Liver (tissue), 9 donors: ENCODE results near the gene ZDHHC24. TPM values are rescaled to one million over a fixed set of nuclear protein-coding genes. Genes with fewer than 3 reads are reported as not detected.

ENCODE experiments used
- DNase-seq: peaks from one replicate; pipeline ENCODE4 v3.0.0-alpha.2; 2017; ENCODE audit warnings: low spot score
- H3K27ac ChIP-seq, 2 donors: one replicate each; pipeline ENCODE4 v1.7.0; 2013; ENCODE audit warnings: inconsistent platforms in 2 of 2, low read length in 2 of 2, control low read depth in 1 of 2, low read depth in 1 of 2, mild to moderate bottlenecking in 1 of 2
- H3K27me3 ChIP-seq, 4 donors: one replicate each; pipeline versions ENCODE4 v1.6.1 to v1.7.0; 2013; ENCODE audit warnings: low read length in 3 of 4, inconsistent platforms in 1 of 4, mild to moderate bottlenecking in 1 of 4, moderate library complexity in 1 of 4; ENCODE audit not compliant: control insufficient read depth in 4 of 4, insufficient read depth in 4 of 4
- H3K36me3 ChIP-seq, 4 donors: one replicate each; pipeline versions ENCODE4 v1.6.1 to v1.7.0; 2013; ENCODE audit warnings: low read length in 3 of 4, mild to moderate bottlenecking in 3 of 4, low read depth in 1 of 4, moderate library complexity in 1 of 4; ENCODE audit not compliant: control insufficient read depth in 4 of 4, insufficient read depth in 3 of 4
- H3K4me1 ChIP-seq, 4 donors: one replicate each; pipeline versions ENCODE4 v1.6.1 to v1.7.0; 2013; ENCODE audit warnings: low read length in 3 of 4, mild to moderate bottlenecking in 3 of 4, moderate library complexity in 1 of 4; ENCODE audit not compliant: control insufficient read depth in 4 of 4, insufficient read depth in 4 of 4
- H3K4me3 ChIP-seq, 3 donors: one replicate each; pipeline versions ENCODE4 v1.6.1 to v1.7.0; 2013; ENCODE audit warnings: low read length in 3 of 3, control low read depth in 1 of 3, low read depth in 1 of 3, mild to moderate bottlenecking in 1 of 3
- H3K9ac ChIP-seq, 2 donors: one replicate each; pipeline ENCODE4 v1.7.0; 2013; ENCODE audit warnings: low read length in 2 of 2, mild to moderate bottlenecking in 2 of 2, moderate library complexity in 2 of 2, control low read depth in 1 of 2, low read depth in 1 of 2
- H3K9me3 ChIP-seq, 4 donors: one replicate each; pipeline versions ENCODE4 v1.6.1 to v1.7.0; 2013; ENCODE audit warnings: low read length in 3 of 4; ENCODE audit not compliant: control insufficient read depth in 4 of 4
- ATF3 ChIP-seq: IDR thresholded peaks from 2 replicates; pipeline ENCODE4 v1.6.1; 2016; ENCODE audit warnings: antibody characterized with exemption
- CTCF ChIP-seq: fragments of 150-350 bp; IDR thresholded peaks from 2 replicates; pipeline ENCODE4 v1.5.1; 2017; ENCODE audit warnings: improper control_type of control experiment, low read depth, low read length; ENCODE audit not compliant: missing input control
- FOXA2 ChIP-seq: IDR thresholded peaks from 2 replicates; pipeline ENCODE4 v1.6.1; 2016; ENCODE audit warnings: antibody characterized with exemption
- HNF4A ChIP-seq, 2 donors: conservative IDR thresholded peaks; 2 replicates each; pipeline ENCODE4 v1.6.1; 2016; ENCODE audit warnings: antibody characterized with exemption in 2 of 2, mild to moderate bottlenecking in 2 of 2
- HNF4G ChIP-seq: IDR thresholded peaks from 2 replicates; pipeline ENCODE4 v1.6.1; 2016; ENCODE audit warnings: antibody characterized with exemption
- JUND ChIP-seq, 2 donors: IDR thresholded peaks; 2 replicates each; pipeline ENCODE4 v1.6.1; 2016; ENCODE audit warnings: antibody characterized with exemption in 2 of 2
- MAX ChIP-seq: IDR thresholded peaks from 2 replicates; pipeline ENCODE4 v1.6.1; 2016; ENCODE audit warnings: antibody characterized with exemption
- REST ChIP-seq: IDR thresholded peaks from 2 replicates; pipeline ENCODE4 v1.6.1; 2016; ENCODE audit warnings: antibody characterized with exemption, mild to moderate bottlenecking
- RXRA ChIP-seq, 2 donors: IDR thresholded peaks; 2 replicates each; pipeline ENCODE4 v1.6.1; 2017 to 2018; ENCODE audit warnings: antibody characterized with exemption in 2 of 2, mild to moderate bottlenecking in 1 of 2
- YY1 ChIP-seq: IDR thresholded peaks from 2 replicates; pipeline ENCODE4 v1.6.1; 2016; ENCODE audit warnings: antibody characterized with exemption, mild to moderate bottlenecking
- ZBTB33 ChIP-seq: IDR thresholded peaks from 2 replicates; pipeline ENCODE4 v1.6.1; 2016; ENCODE audit warnings: antibody characterized with exemption
- WGBS: extraction: QIAGEN DNeasy Blood & Tissue Kit; methylation state at CpG from one replicate; pipeline ENCODE4 v1.1.7; 2013; 5-methylcytosine and 5-hydroxymethylcytosine counted together
- polyA plus RNA-seq, 2 donors: library from polyadenylated mRNA; stranded (reverse) in 1 of 2; unstranded in 1 of 2; fragments of 200-250 nt in 1 of 2; fragments of >200 nt in 1 of 2; fragmentation: Nextera tagmentation in 1 of 2; extraction: Ambion mirVana in 1 of 2; gene quantifications; one replicate each; pipeline versions ENCODE4 v1.2.1 to v1.2.3, GENCODE V29; 2013 to 2015
- total RNA-seq, 2 donors: library from RNA; depleted of rRNA; stranded (reverse); fragments of >200 nt; gene quantifications; one replicate each; pipeline ENCODE4 v1.2.3, GENCODE V29; 2014
- donor health status: healthy.
- donor health status: healthy.
- donor health status: healthy.
- donor health status: healthy.
- donor health status: healthy.

The ZDHHC24 gene
- total and polyA plus RNA-seq, 4 donors = 4.1 to 6.4 (median 5.1) TPM

- no peak for DNase-seq
- Histone ChIP-seq H3K9me3 (no peaks in the 10 kb centered on the region), H3K36me3 (peaks cover 0 to 8% (median 0%) of the 10 kb centered on the region in 4 donors), H3K4me1 (no peaks in the 10 kb centered on the region), H3K27me3 (no peaks in the 10 kb centered on the region), H3K4me3 (no peak overlapping the region), H3K9ac (no peak overlapping the region), H3K27ac (no peak overlapping the region)
- 97% methylated on average over 11 of the region's 11 CpGs for WGBS
- TF ChIP-seq MAX (no peak), HNF4G (no peak), ZBTB33 (no peak), ATF3 (no peak), RXRA (IDR thresholded peaks at IDR 0.05) (no peak)
Measured at GRCh38 chr11:66473167-66473566, 72.7 kb downstream of the ZDHHC24 start.

GRCh38 chr11:66472054-66472453, 73.8 kb downstream of the ZDHHC24 start:
- DNase-seq = no peak
- Histone ChIP-seq H3K27me3 (no peaks in the 10 kb centered on the region), H3K36me3 (peaks cover 0 to 8% (median 0%) of the 10 kb centered on the region in 4 donors)

More at GRCh38 chr11:66472054-66472453, 73.8 kb downstream of the ZDHHC24 start:
- WGBS = 96% methylated on average over 9 of the region's 9 CpGs
- TF ChIP-seq REST = no peak
- TF ChIP-seq CTCF = no peak
- TF ChIP-seq RXRA (IDR thresholded peaks at IDR 0.05) = no peak
- TF ChIP-seq MAX = no peak
- TF ChIP-seq FOXA2 = no peak
- no peak for TF ChIP-seq YY1
- no peak for TF ChIP-seq HNF4A (conservative IDR thresholded peaks at IDR 0.05)
- no peak for TF ChIP-seq JUND (IDR thresholded peaks at IDR 0.05)
- H3K27ac ChIP-seq = no peak overlapping the region
- H3K4me3 ChIP-seq = no peak overlapping the region
- peaks cover 2 to 10% (median 8%) of the 10 kb centered on the region in 4 donors for H3K4me1 ChIP-seq
- no peak overlapping the region for H3K9ac ChIP-seq
- no peaks in the 10 kb centered on the region for H3K9me3 ChIP-seq
